Neuronal stem cell (in vitro differentiated cells): Measurements from ENCODE around the gene CDK5.

ENCODE experiments used
- DNase-seq: peaks from one replicate; pipeline ENCODE4 v3.0.0-alpha.2; 2013; ENCODE audit warnings: low spot score
- H2AFZ ChIP-seq: one replicate; pipeline ENCODE4 v1.6.1; 2013; ENCODE audit warnings: mild to moderate bottlenecking, low read length, inconsistent platforms
- H2AK5ac ChIP-seq: 2 replicates; pipeline ENCODE4 v1.6.1; 2013; ENCODE audit warnings: low read depth, mild to moderate bottlenecking, inconsistent platforms, low read length, moderate library complexity, mixed read lengths
- H2BK120ac ChIP-seq: 2 replicates; pipeline ENCODE4 v1.6.1; 2013; ENCODE audit warnings: low read depth, mild to moderate bottlenecking, inconsistent platforms, low read length, moderate library complexity, mixed read lengths
- H2BK12ac ChIP-seq: one replicate; pipeline ENCODE4 v1.6.1; 2013; ENCODE audit warnings: low read length, inconsistent platforms
- H2BK15ac ChIP-seq: 2 replicates; pipeline ENCODE4 v1.6.1; 2013; ENCODE audit warnings: mild to moderate bottlenecking, low read length, inconsistent platforms, mixed read lengths
- H2BK5ac ChIP-seq: one replicate; pipeline ENCODE4 v1.6.1; 2013; ENCODE audit warnings: inconsistent platforms, mild to moderate bottlenecking, low read length, moderate library complexity
- H3K14ac ChIP-seq: one replicate; pipeline ENCODE4 v1.6.1; 2013; ENCODE audit warnings: low read length, inconsistent platforms
- H3K18ac ChIP-seq: 2 replicates; pipeline ENCODE4 v1.6.1; 2013; ENCODE audit warnings: low read length, inconsistent platforms
- H3K23ac ChIP-seq: 2 replicates; pipeline ENCODE4 v1.6.1; 2013; ENCODE audit warnings: low read depth, mild to moderate bottlenecking, mixed read lengths, low read length, inconsistent platforms; ENCODE audit not compliant: poor library complexity
- H3K27ac ChIP-seq: replicated peaks from 3 replicates; pipeline ENCODE4 v1.5.1; 2013; ENCODE audit warnings: low read length, inconsistent platforms
- H3K27me3 ChIP-seq, 3 experiments: 2 replicates each; pipeline ENCODE4 v1.6.1; 2013; ENCODE audit warnings: low read length in 3 of 3, mild to moderate bottlenecking in 2 of 3, inconsistent platforms in 1 of 3, low read depth in 1 of 3, mixed read lengths in 1 of 3, moderate library complexity in 1 of 3; ENCODE audit not compliant: control insufficient read depth in 3 of 3, insufficient read depth in 3 of 3
- H3K36me3 ChIP-seq, 2 donors: replicated peaks in 1 of 2; 2 replicates each; pipeline ENCODE4 v1.6.1; 2013; ENCODE audit warnings: low read length in 2 of 2; ENCODE audit not compliant: control insufficient read depth in 2 of 2, insufficient read depth in 2 of 2
- H3K4ac ChIP-seq: 2 replicates; pipeline ENCODE4 v1.6.1; 2013; ENCODE audit warnings: inconsistent platforms, mild to moderate bottlenecking, low read length, moderate library complexity
- H3K4me1 ChIP-seq, 2 donors: 1 replicate in 1 of 2; 2 replicates in 1 of 2; pipeline ENCODE4 v1.6.1; 2013; ENCODE audit warnings: low read length in 2 of 2, low read depth in 1 of 2; ENCODE audit not compliant: control insufficient read depth in 2 of 2, insufficient read depth in 1 of 2
- H3K4me2 ChIP-seq: one replicate; pipeline ENCODE4 v1.6.1; 2013; ENCODE audit warnings: mild to moderate bottlenecking, low read length, inconsistent platforms; ENCODE audit not compliant: insufficient read depth, poor library complexity, severe bottlenecking
- H3K4me3 ChIP-seq, 2 donors: 2 replicates each; pipeline ENCODE4 v1.5.1; 2013; ENCODE audit warnings: low read length in 2 of 2, mild to moderate bottlenecking in 2 of 2, inconsistent platforms in 1 of 2, moderate library complexity in 1 of 2
- H3K79me1 ChIP-seq: one replicate; pipeline ENCODE4 v1.6.1; 2013; ENCODE audit warnings: low read depth, mild to moderate bottlenecking, inconsistent platforms, low read length, moderate library complexity
- H3K9ac ChIP-seq: one replicate; pipeline ENCODE4 v1.6.1; 2013; ENCODE audit warnings: mild to moderate bottlenecking, low read depth, low read length, inconsistent platforms; ENCODE audit not compliant: poor library complexity
- H3K9me3 ChIP-seq, 2 donors: replicated peaks in 1 of 2; 2 replicates each; pipeline versions ENCODE3 to v1.6.1; 2013; ENCODE audit warnings: low read length in 2 of 2, mild to moderate bottlenecking in 2 of 2, inconsistent platforms in 1 of 2, low read depth in 1 of 2, mixed read lengths in 1 of 2, moderate library complexity in 1 of 2; ENCODE audit not compliant: control insufficient read depth in 2 of 2, insufficient read depth in 1 of 2
- H4K8ac ChIP-seq: one replicate; pipeline ENCODE4 v1.6.1; 2013; ENCODE audit warnings: low read depth, mild to moderate bottlenecking, inconsistent platforms, low read length, moderate library complexity
- H4K91ac ChIP-seq: one replicate; pipeline ENCODE4 v1.6.1; 2013; ENCODE audit warnings: low read length, low read depth, mild to moderate bottlenecking, inconsistent platforms; ENCODE audit not compliant: poor library complexity
- WGBS, 2 donors: extraction: QIAGEN DNeasy Blood & Tissue Kit; methylation state at CpG; one replicate each; pipeline ENCODE4 v1.1.7; 2013; ENCODE audit warnings: missing lambda C conversion rate in 2 of 2, mixed read lengths in 1 of 2; ENCODE audit not compliant: insufficient read length in 2 of 2, insufficient replicate concordance in 1 of 2; ENCODE audit errors: extremely low coverage in 2 of 2; 5-methylcytosine and 5-hydroxymethylcytosine counted together

Gene CDK5

GRCh38 chr7:151040616-151041375, 16.9 kb downstream of the CDK5 start:
- H3K14ac ChIP-seq, result peak overlapping the region; percentile 56
- no CpG with 5 or more reads among the region's 30 CpGs for WGBS, 2 donors
- H3K36me3 ChIP-seq, result peaks cover 6 to 19% of the 10 kb centered on the region in 2 donors
- no peak overlapping the region for H2BK15ac ChIP-seq
- H2BK120ac ChIP-seq, result no peak overlapping the region
- peak overlapping the region; percentile 0 for H2BK5ac ChIP-seq
- no peak overlapping the region for H3K4me3 ChIP-seq
- H2BK12ac ChIP-seq, result peak overlapping the region; percentile 58
- H3K9me3 ChIP-seq, result no peaks in the 10 kb centered on the region
- no peaks in the 10 kb centered on the region for H3K79me1 ChIP-seq
- no peak overlapping the region for H2AFZ ChIP-seq
- peak overlapping the region; percentile 56 for H2AK5ac ChIP-seq
- H4K91ac ChIP-seq, result no peak overlapping the region
- no peak overlapping the region for H4K8ac ChIP-seq
- H3K4me1 ChIP-seq, result peaks cover 0 to 9% of the 10 kb centered on the region in 2 donors
- peak overlapping the region; percentile 17 for H3K18ac ChIP-seq
- H3K9ac ChIP-seq, result peak overlapping the region; percentile 60
- H3K27me3 ChIP-seq, result no peaks in the 10 kb centered on the region
- H3K27ac ChIP-seq, result no peak overlapping the region
- H3K4me2 ChIP-seq, result no peak overlapping the region
- no peak overlapping the region for H3K4ac ChIP-seq
- no peak for DNase-seq
- H3K23ac ChIP-seq, result peak overlapping the region; percentile 73

- H3K4me1 ChIP-seq, result peaks cover 0 to 9% of the 10 kb centered on the region in 2 donors
- no peak overlapping the region for H4K8ac ChIP-seq
- H2AK5ac ChIP-seq, result no peak overlapping the region
- H3K36me3 ChIP-seq, result peaks cover 11 to 23% of the 10 kb centered on the region in 2 donors
- H3K14ac ChIP-seq, result no peak overlapping the region
- H4K91ac ChIP-seq, result no peak overlapping the region
- H2BK15ac ChIP-seq, result no peak overlapping the region
- H2BK5ac ChIP-seq, result no peak overlapping the region
- H2BK120ac ChIP-seq, result no peak overlapping the region
- no peaks in the 10 kb centered on the region for H3K27me3 ChIP-seq
- no peak overlapping the region for H3K4me2 ChIP-seq
- WGBS, 2 donors, result no CpG with 5 or more reads among the region's 18 CpGs
- DNase-seq, result no peak
- H2BK12ac ChIP-seq, result peak overlapping the region; percentile 10
- no peaks in the 10 kb centered on the region for H3K79me1 ChIP-seq
- H3K27ac ChIP-seq, result no peak overlapping the region
- no peaks in the 10 kb centered on the region for H3K9me3 ChIP-seq
- no peak overlapping the region for H3K4ac ChIP-seq
- H2AFZ ChIP-seq, result no peak overlapping the region
- peak overlapping the region; percentile 21 for H3K9ac ChIP-seq
- peak overlapping the region; percentile 73 for H3K23ac ChIP-seq
- H3K4me3 ChIP-seq, result no peak overlapping the region
- no peak overlapping the region for H3K18ac ChIP-seq
These were observed 17.7 kb downstream of the CDK5 start for GRCh38 chr7:151039850-151040548.

- Histone ChIP-seq H3K23ac (peak overlapping the region; percentile 70), H3K4me2 (no peak overlapping the region), H2AFZ (peak overlapping the region; percentile 22), H2BK15ac (no peak overlapping the region), H3K4ac (no peak overlapping the region), H3K27me3 (no peaks in the 10 kb centered on the region), H3K9ac (no peak overlapping the region), H2AK5ac (no peak overlapping the region), H3K4me1 (peaks cover 0 to 9% of the 10 kb centered on the region in 2 donors), H3K79me1 (no peaks in the 10 kb centered on the region), H3K14ac (peak overlapping the region; percentile 71), H3K27ac (no peak overlapping the region), H2BK120ac (no peak overlapping the region), H3K9me3 (no peaks in the 10 kb centered on the region), H3K4me3 (no peak overlapping the region), H4K91ac (no peak overlapping the region), H2BK5ac (no peak overlapping the region), H2BK12ac (no peak overlapping the region), H4K8ac (peak overlapping the region; percentile 17), H3K18ac (no peak overlapping the region), H3K36me3 (peaks cover 13 to 31% of the 10 kb centered on the region in 2 donors)
- WGBS, 2 donors, result no CpG with 5 or more reads among the region's 12 CpGs
- no peak for DNase-seq
These were observed 18.5 kb downstream of the CDK5 start for GRCh38 chr7:151038951-151039849.
